WI38 (cell line): ENCODE measurements around the gene CDH15.
"Not testable (repeated sequence)": the region's sequence is repeated elsewhere in the genome, so short reads cannot be mapped to it uniquely, and the experiment has no call there.

Experiments
- H3K4me3 ChIP-seq: 2 replicates; pipeline ENCODE4 v1.5.1; 2011; ENCODE audit warnings: low read depth, mild to moderate bottlenecking, control low read depth, low read length
- CTCF ChIP-seq: IDR thresholded peaks from 2 replicates; pipeline ENCODE4 v1.5.1; 2012; ENCODE audit warnings: low read depth, mild to moderate bottlenecking, control low read depth, low read length

CDH15 gene

GRCh38 chr16:89230255-89230654 lies 58.7 kb downstream of the CDH15 start:
- no peak overlapping the region for H3K4me3 ChIP-seq
- TF ChIP-seq CTCF, result no peak

- TF ChIP-seq CTCF, result no peak
- no peak overlapping the region for H3K4me3 ChIP-seq
Observed at GRCh38 chr16:89232107-89232506, 60.6 kb downstream of the CDH15 start.

- H3K4me3 ChIP-seq, result no peak overlapping the region
- TF ChIP-seq CTCF, result no peak
Observed at GRCh38 chr16:89233678-89234490, 62.3 kb downstream of the CDH15 start.

- H3K4me3 ChIP-seq, result no peak overlapping the region
- no peak for TF ChIP-seq CTCF
Observed at GRCh38 chr16:89237733-89238132, 66.2 kb downstream of the CDH15 start.

GRCh38 chr16:89241187-89242007 lies 69.8 kb downstream of the CDH15 start:
- TF ChIP-seq CTCF, result no peak
- peak overlapping the region; percentile 66 for H3K4me3 ChIP-seq

GRCh38 chr16:89242795-89243200 lies 71.2 kb downstream of the CDH15 start:
- no peak overlapping the region for H3K4me3 ChIP-seq
- no peak for TF ChIP-seq CTCF

- no peak for TF ChIP-seq CTCF
- H3K4me3 ChIP-seq, result no peak overlapping the region
Observed at GRCh38 chr16:89243664-89244063, 72.1 kb downstream of the CDH15 start.

GRCh38 chr16:89244264-89244663 lies 72.7 kb downstream of the CDH15 start:
- H3K4me3 ChIP-seq, result not testable (repeated sequence)
